Activated CD8-positive, alpha-beta memory T cell treated with anti-CD3 and anti-CD28 coated beads, Interleukin-2, amount 50 U/mL, for 1 hour (primary cell): Measurements from ENCODE around the gene AOPEP.

Source experiments
- DNase-seq: peaks from one replicate; pipeline ENCODE4 v3.0.0-alpha.2; 2020; ENCODE audit errors: extremely low read depth

Gene AOPEP

GRCh38 chr9:95082401-95083084 lies 356.0 kb downstream of the AOPEP start:
- no peak for DNase-seq

- no peak for DNase-seq
Observed at GRCh38 chr9:95083086-95083768, 356.7 kb downstream of the AOPEP start.

GRCh38 chr9:95084254-95084934 lies 357.9 kb downstream of the AOPEP start:
- no peak for DNase-seq

GRCh38 chr9:95085036-95085770 lies 358.7 kb downstream of the AOPEP start:
- no peak for DNase-seq

GRCh38 chr9:95085861-95086563 lies 359.5 kb downstream of the AOPEP start:
- no peak for DNase-seq

- no peak for DNase-seq
Observed at GRCh38 chr9:95086564-95086955, 360.1 kb downstream of the AOPEP start.

GRCh38 chr9:95087659-95088242 lies 361.3 kb downstream of the AOPEP start:
- DNase-seq: no peak

- DNase-seq: no peak
Observed at GRCh38 chr9:95088421-95089161, 362.1 kb downstream of the AOPEP start.

GRCh38 chr9:95089257-95090022 lies 362.9 kb downstream of the AOPEP start:
- no peak for DNase-seq

GRCh38 chr9:95090023-95090791 lies 363.7 kb downstream of the AOPEP start:
- DNase-seq: no peak

GRCh38 chr9:95090871-95091577 lies 364.5 kb downstream of the AOPEP start:
- no peak for DNase-seq

- no peak for DNase-seq
Observed at GRCh38 chr9:95091601-95092261, 365.2 kb downstream of the AOPEP start.

GRCh38 chr9:95092262-95093072 lies 366.0 kb downstream of the AOPEP start:
- no peak for DNase-seq

- no peak for DNase-seq
Observed at GRCh38 chr9:95093586-95093985, 367.1 kb downstream of the AOPEP start.

GRCh38 chr9:95094002-95094401 lies 367.5 kb downstream of the AOPEP start:
- DNase-seq: no peak

GRCh38 chr9:95095641-95096355 lies 369.3 kb downstream of the AOPEP start:
- DNase-seq: no peak
